ENCODE results near the gene TASP1. TPM values are rescaled to one million over a fixed set of nuclear protein-coding genes. Genes with fewer than 3 reads are reported as not detected.

TASP1 gene
- total and polyA plus RNA-seq, 2 donors (not counting 3 experiments of a cell fraction or from before 2014, with no cell fraction given), result 3.5 to 8.9 TPM

DNA sequence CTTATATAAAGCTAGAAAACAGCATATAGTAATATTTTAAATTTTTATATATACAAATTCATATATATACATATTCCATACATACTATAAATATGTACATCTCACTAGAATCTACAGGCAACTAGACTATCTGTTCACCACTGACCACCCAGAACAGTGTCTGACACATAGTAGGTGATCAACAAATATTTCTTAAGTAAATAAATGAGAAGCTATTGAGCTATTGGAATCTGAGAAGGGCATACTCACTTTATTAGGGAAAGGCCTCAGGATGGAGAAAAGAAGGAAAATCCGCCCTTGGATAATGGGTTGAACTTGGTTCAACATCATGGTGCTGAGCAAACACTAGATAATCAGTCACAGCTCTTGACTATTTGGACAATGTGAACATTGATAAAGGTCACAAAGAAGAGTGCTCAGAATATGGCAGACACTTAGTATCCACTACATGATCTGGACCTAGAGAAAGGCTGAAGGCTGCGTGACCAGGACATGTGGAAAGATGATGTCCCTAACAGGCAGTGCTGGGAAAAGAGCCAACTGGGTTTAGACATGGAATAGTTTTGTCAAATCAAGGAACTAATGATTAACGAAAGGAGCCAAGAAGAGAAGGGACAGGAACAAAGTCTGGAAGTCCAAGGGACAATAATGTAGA is 186.1 kb downstream of the TASP1 start:
- Histone ChIP-seq H3K36me3 (ENCODE audit: control insufficient read depth in 2 of 2, extremely low read depth in 1 of 2, insufficient read depth in 2 of 2, low read length in 2 of 2) (no peaks in the 10 kb centered on the region), H3K79me2 (ENCODE audit: control insufficient read depth, insufficient read depth, low read length) (no peaks in the 10 kb centered on the region), H3K9me3 (replicated peaks; ENCODE audit: control insufficient read depth, insufficient read depth, low read length) (no peaks in the 10 kb centered on the region), H3K9me1 (replicated peaks; ENCODE audit: control insufficient read depth, extremely low read depth, insufficient read depth, low read length) (no peaks in the 10 kb centered on the region), H4K20me1 (replicated peaks; ENCODE audit: control insufficient read depth, extremely low read depth, insufficient read depth, low read length) (no peaks in the 10 kb centered on the region), H3K9ac (replicated peaks; ENCODE audit: extremely low read depth, insufficient read depth, low read length) (no peak overlapping the region), H3K27ac (ENCODE audit: insufficient read depth, low read depth, low read length) (no peak overlapping the region), H3K4me3 (replicated peaks in 1 of 3; ENCODE audit: insufficient read depth in 1 of 3, low read depth in 1 of 3, low read length in 3 of 3) (no peak overlapping the region), H3K4me1 (ENCODE audit: control insufficient read depth, extremely low read depth, insufficient read depth, low read length) (no peaks in the 10 kb centered on the region), H3K4me2 (ENCODE audit: insufficient read depth, low read length) (no peak overlapping the region), H2AFZ (ENCODE audit: low read depth, low read length) (no peak overlapping the region), H3K27me3 (ENCODE audit: control insufficient read depth in 2 of 2, insufficient read depth in 2 of 2, low read length in 2 of 2) (no peaks in the 10 kb centered on the region)
- BruUV-seq (replicated peaks), result no TSS peak
- ChIA-PET CTCF (interaction anchor here (1.4 kb wide), 1 partner anchor 94 kb away, joined by 4 read pairs; no protein-coding TSS in a partner anchor), POLR2A (no interaction called here)
- no peak for DNase-seq (ENCODE audit: low read depth, low spot score)
- dilution Hi-C loops (cut with MboI; ENCODE audit: extremely low pct_ligation_motif_present, low sequenced_read_pairs) (no loop called here), intact Hi-C loops (cut with micrococcal nuclease) (no loop called here)
- TF ChIP-seq JUN (IDR thresholded peaks at IDR 0.05; ENCODE audit: borderline replicate concordance, insufficient read depth, insufficient read length, low read depth) (no peak), POLR2AphosphoS5 (IDR thresholded peaks at IDR 0.05; ENCODE audit: insufficient read depth, low read depth, low read length) (no peak), EZH2 (IDR thresholded peaks at IDR 0.05; ENCODE audit: borderline replicate concordance, low read depth, low read length, severe bottlenecking) (no peak), FOS (IDR thresholded peaks at IDR 0.05; ENCODE audit: borderline replicate concordance, insufficient read depth, low read length) (no peak), MYC (IDR thresholded peaks at IDR 0.05; ENCODE audit: low read depth, low read length) (no peak), GATA2 (IDR thresholded peaks at IDR 0.05; ENCODE audit: insufficient read depth, insufficient read length, low read depth, low read length) (no peak), POLR2A (IDR thresholded peaks at IDR 0.05; ENCODE audit: low read depth, low read length) (no peak)
- TF ChIP-seq, protein P1, sequence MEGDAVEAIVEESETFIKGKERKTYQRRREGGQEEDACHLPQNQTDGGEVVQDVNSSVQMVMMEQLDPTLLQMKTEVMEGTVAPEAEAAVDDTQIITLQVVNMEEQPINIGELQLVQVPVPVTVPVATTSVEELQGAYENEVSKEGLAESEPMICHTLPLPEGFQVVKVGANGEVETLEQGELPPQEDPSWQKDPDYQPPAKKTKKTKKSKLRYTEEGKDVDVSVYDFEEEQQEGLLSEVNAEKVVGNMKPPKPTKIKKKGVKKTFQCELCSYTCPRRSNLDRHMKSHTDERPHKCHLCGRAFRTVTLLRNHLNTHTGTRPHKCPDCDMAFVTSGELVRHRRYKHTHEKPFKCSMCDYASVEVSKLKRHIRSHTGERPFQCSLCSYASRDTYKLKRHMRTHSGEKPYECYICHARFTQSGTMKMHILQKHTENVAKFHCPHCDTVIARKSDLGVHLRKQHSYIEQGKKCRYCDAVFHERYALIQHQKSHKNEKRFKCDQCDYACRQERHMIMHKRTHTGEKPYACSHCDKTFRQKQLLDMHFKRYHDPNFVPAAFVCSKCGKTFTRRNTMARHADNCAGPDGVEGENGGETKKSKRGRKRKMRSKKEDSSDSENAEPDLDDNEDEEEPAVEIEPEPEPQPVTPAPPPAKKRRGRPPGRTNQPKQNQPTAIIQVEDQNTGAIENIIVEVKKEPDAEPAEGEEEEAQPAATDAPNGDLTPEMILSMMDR (IDR thresholded peaks at IDR 0.05; ENCODE audit: extremely low read depth in 1 of 2, insufficient read depth in 1 of 2, low read depth in 1 of 2, low read length in 2 of 2), result no peak
- TF ChIP-seq, protein P2, sequence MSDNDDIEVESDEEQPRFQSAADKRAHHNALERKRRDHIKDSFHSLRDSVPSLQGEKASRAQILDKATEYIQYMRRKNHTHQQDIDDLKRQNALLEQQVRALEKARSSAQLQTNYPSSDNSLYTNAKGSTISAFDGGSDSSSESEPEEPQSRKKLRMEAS (IDR thresholded peaks at IDR 0.05; ENCODE audit: insufficient read depth, insufficient read length), result no peak
- FAIRE-seq, result no peak

All from endothelial cell of umbilical vein (primary cell).